ENCODE data around the gene CIT.

The CIT gene

DNA sequence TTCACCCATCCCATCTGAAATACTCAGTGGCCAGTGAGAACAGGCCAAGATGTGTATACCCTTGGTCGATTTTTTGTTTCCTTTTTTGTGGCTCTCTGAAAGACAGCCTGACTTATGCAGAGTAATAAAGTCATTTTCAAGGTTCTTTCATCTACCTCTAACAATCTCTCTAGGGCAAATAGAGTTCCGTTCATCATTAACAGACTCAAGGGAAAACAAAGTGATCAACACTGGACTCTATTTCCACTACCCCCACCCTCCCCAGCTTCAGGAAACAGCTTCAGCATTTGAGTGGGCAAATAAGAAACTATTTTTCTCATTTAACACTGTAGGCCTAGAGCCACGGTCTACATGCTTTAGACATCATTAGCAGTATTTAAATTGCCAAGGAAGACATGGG is 193.3 kb downstream of the CIT start:
- Histone ChIP-seq H3K4me1 (ENCODE audit: control insufficient read depth, insufficient read depth, low read length) (peaks cover 4% of the 10 kb centered on the region), H3K4me3 (ENCODE audit: insufficient read depth, low read depth, low read length) (no peak overlapping the region), H3K27me3 (ENCODE audit: control insufficient read depth, insufficient read depth, low read length, poor library complexity, severe bottlenecking) (no peaks in the 10 kb centered on the region), H3K27ac (ENCODE audit: insufficient read depth, low read depth, low read length, poor library complexity, severe bottlenecking) (no peak overlapping the region), H3K36me3 (ENCODE audit: control insufficient read depth, insufficient read depth, low read length) (peaks cover 22% of the 10 kb centered on the region), H3K9me3 (ENCODE audit: control insufficient read depth, low read length) (no peaks in the 10 kb centered on the region)
- WGBS, 2 experiments: 95 to 100% methylated on average over 3 of the region's 3 CpGs

DNA sequence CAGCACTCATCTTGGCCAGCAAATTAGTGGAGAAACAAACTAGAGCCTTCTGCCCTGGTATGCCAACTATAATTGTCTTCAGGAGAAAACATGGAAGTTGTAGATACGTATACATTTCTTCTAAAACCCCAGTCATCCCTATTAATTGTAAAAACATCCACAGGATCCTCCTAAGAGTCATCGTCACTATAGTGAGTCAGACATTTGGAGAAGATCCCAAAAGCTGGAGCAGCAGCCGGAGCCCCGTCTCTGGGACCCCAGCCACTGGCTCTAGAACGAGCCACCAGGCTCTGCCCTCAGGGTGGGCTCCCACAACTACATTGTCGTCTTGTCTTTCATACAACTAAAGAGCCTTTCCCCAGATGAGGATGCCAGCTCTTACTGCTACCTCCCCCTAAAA is 193.7 kb downstream of the CIT start:
- peaks cover 7% of the 10 kb centered on the region for H3K4me1 ChIP-seq (ENCODE audit: control insufficient read depth, insufficient read depth, low read length)
- no peaks in the 10 kb centered on the region for H3K27me3 ChIP-seq (ENCODE audit: control insufficient read depth, insufficient read depth, low read length, poor library complexity, severe bottlenecking)
- H3K4me3 ChIP-seq (ENCODE audit: insufficient read depth, low read depth, low read length): no peak overlapping the region
- H3K9me3 ChIP-seq (ENCODE audit: control insufficient read depth, low read length): no peaks in the 10 kb centered on the region
- peaks cover 20% of the 10 kb centered on the region for H3K36me3 ChIP-seq (ENCODE audit: control insufficient read depth, insufficient read depth, low read length)
- WGBS, 2 experiments: 92 to 93% methylated on average over 6 of the region's 6 CpGs
- no peak overlapping the region for H3K27ac ChIP-seq (ENCODE audit: insufficient read depth, low read depth, low read length, poor library complexity, severe bottlenecking)

DNA sequence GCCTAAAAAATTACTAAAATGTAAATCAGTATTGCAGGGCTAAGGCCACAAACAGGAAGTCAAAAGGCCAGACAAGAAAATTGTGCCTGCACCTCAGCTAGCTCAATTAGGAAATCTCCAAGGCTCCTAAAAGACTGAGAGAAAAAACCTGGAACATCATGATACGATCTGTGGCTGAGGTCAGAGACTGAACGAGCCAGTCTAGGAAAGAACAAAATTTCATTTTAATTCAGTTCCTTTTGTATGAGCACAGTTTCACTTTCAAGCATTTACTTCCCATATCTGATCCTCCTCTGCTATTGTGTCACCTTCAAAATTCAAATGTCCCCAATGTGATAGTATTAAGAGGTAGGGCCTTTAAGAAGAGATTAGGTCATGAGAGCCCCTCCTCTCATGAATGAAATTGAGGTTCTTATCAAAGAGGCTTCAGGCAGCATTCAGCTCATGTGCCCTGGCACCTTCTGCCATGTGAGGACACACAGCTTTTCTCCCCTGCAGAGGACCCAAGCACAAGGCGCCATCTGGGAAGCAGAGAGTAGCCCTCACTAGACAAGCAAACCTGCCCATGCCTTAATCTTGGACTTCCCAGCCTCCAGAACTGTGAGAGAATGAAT is 194.4 kb downstream of the CIT start:
- H3K36me3 ChIP-seq (ENCODE audit: control insufficient read depth, insufficient read depth, low read length): peaks cover 13% of the 10 kb centered on the region
- peaks cover 7% of the 10 kb centered on the region for H3K4me1 ChIP-seq (ENCODE audit: control insufficient read depth, insufficient read depth, low read length)
- no peaks in the 10 kb centered on the region for H3K27me3 ChIP-seq (ENCODE audit: control insufficient read depth, insufficient read depth, low read length, poor library complexity, severe bottlenecking)
- H3K27ac ChIP-seq (ENCODE audit: insufficient read depth, low read depth, low read length, poor library complexity, severe bottlenecking): no peak overlapping the region
- WGBS, 2 experiments: 93 to 99% methylated on average over 3 of the region's 3 CpGs
- H3K4me3 ChIP-seq (ENCODE audit: insufficient read depth, low read depth, low read length): no peak overlapping the region
- no peaks in the 10 kb centered on the region for H3K9me3 ChIP-seq (ENCODE audit: control insufficient read depth, low read length)

DNA sequence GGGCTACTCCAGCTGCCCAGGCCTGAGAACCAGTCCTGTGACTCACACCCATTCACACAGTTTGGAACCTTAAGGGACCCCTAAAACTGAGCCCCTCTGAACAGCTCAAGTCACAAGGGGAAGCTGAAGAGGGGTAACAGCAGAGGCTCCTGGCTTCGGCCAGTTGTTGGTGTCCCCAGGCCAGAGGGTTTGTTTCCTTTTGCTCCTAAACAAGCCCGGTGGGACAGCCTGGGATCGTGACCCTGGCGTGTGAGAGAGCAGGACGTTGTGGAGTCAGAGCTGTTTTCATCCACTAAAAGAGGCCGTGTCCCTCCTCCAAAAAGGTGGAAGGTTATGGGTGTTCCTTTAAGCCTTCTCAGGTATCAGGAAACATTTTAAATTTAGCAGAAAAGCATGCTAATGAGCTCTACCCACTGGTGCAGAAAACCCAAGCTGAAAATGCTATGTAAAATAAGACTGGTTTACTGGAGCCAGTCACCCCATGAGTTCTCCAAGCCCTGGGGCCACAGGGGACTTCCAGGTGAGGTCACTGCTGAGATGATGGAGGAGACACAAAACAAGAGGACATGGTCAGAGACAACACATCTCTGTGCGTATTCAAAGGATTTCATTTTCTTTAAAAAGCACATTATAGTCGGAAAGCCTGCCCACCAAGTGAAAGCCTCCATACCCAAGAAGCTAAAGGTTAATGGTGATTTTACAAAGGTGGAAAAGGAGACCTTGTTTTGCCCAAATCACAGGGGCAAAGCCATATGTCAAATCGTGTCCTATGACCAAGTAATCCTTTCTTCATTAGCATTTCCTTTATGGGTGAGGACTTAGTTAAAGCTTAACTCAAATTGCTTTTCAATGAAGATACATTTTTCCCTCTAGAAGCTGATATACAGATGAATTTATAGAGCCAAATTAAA is 195.1 kb downstream of the CIT start:
- no peak overlapping the region for H3K4me3 ChIP-seq (ENCODE audit: insufficient read depth, low read depth, low read length)
- WGBS, 2 experiments: 92 to 94% methylated on average over 8 to 9 of the region's 9 CpGs
- H3K27ac ChIP-seq (ENCODE audit: insufficient read depth, low read depth, low read length, poor library complexity, severe bottlenecking): no peak overlapping the region
- peaks cover 18% of the 10 kb centered on the region for H3K36me3 ChIP-seq (ENCODE audit: control insufficient read depth, insufficient read depth, low read length)
- no peaks in the 10 kb centered on the region for H3K27me3 ChIP-seq (ENCODE audit: control insufficient read depth, insufficient read depth, low read length, poor library complexity, severe bottlenecking)
- peaks cover 7% of the 10 kb centered on the region for H3K4me1 ChIP-seq (ENCODE audit: control insufficient read depth, insufficient read depth, low read length)
- H3K9me3 ChIP-seq (ENCODE audit: control insufficient read depth, low read length): no peaks in the 10 kb centered on the region

DNA sequence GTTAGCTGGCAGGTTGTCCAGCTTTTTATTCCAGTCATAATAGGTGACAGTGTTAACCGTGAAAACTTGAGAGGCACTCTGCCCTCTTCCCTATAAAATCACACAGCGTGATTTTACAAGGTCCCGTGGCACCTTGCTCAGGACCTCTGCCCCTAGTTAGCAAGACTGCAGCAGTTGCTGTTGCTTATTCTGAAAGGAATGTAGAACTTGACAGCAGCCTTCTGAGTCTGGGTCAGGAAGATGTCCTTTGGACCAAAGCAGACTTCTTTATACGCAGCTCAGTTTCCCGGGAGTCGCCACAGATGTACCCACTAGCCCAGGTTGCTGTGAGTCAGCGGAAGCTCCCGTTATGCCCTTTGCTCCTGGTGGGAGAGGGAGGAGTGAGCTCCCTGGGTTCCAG is 196.0 kb downstream of the CIT start:
- Histone ChIP-seq H3K27ac (ENCODE audit: insufficient read depth, low read depth, low read length, poor library complexity, severe bottlenecking) (no peak overlapping the region), H3K27me3 (ENCODE audit: control insufficient read depth, insufficient read depth, low read length, poor library complexity, severe bottlenecking) (no peaks in the 10 kb centered on the region), H3K9me3 (ENCODE audit: control insufficient read depth, low read length) (no peaks in the 10 kb centered on the region), H3K36me3 (ENCODE audit: control insufficient read depth, insufficient read depth, low read length) (peaks cover 26% of the 10 kb centered on the region), H3K4me3 (ENCODE audit: insufficient read depth, low read depth, low read length) (no peak overlapping the region), H3K4me1 (ENCODE audit: control insufficient read depth, insufficient read depth, low read length) (peaks cover 7% of the 10 kb centered on the region)
- 95 to 97% methylated on average over 8 of the region's 8 CpGs for WGBS, 2 experiments

DNA sequence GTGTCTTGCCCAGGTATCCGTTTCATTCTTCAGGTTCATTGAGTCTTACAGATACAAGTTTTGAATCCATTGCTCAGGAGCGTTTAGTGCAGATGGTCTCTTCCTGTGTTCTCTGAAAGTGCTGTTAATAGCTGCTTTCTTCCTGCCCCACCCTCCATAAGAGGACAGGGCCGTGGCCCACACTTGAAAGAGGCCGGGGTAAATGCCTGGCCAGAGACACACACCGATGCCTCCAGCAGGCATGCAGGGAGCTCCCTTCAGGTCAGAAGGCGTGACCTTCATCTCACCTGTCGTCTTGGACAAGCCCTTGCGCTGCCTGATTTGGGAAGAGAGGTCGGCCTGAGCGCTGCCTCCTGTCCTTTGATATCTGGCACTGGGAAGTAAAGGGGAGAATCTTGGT is 197.6 kb downstream of the CIT start:
- no peak overlapping the region for H3K4me3 ChIP-seq (ENCODE audit: insufficient read depth, low read depth, low read length)
- no peak overlapping the region for H3K27ac ChIP-seq (ENCODE audit: insufficient read depth, low read depth, low read length, poor library complexity, severe bottlenecking)
- peaks cover 30% of the 10 kb centered on the region for H3K36me3 ChIP-seq (ENCODE audit: control insufficient read depth, insufficient read depth, low read length)
- H3K9me3 ChIP-seq (ENCODE audit: control insufficient read depth, low read length): no peaks in the 10 kb centered on the region
- H3K27me3 ChIP-seq (ENCODE audit: control insufficient read depth, insufficient read depth, low read length, poor library complexity, severe bottlenecking): no peaks in the 10 kb centered on the region
- H3K4me1 ChIP-seq (ENCODE audit: control insufficient read depth, insufficient read depth, low read length): peaks cover 7% of the 10 kb centered on the region
- WGBS, 2 experiments: 90 to 91% methylated on average over 10 of the region's 10 CpGs

DNA sequence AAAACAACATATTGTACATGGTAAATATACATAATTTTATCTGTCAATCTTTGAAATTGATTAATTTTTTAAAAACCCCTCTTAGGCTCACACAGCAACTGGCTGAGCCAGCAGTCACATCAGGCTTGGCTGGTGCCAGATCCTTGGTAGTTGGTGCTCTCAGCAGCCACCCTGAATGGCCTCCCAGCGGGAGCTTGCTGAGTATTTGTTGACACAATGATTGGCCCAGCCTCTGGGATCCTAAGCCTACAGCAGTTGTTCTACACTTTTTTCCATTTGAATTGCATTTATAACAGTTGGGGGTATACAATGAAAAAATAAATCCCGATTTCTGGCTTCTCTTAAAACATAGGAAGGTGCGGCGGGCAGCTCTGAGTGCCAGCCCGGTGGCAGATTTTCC is 198.0 kb downstream of the CIT start:
- no peaks in the 10 kb centered on the region for H3K27me3 ChIP-seq (ENCODE audit: control insufficient read depth, insufficient read depth, low read length, poor library complexity, severe bottlenecking)
- H3K36me3 ChIP-seq (ENCODE audit: control insufficient read depth, insufficient read depth, low read length): peaks cover 32% of the 10 kb centered on the region
- H3K4me3 ChIP-seq (ENCODE audit: insufficient read depth, low read depth, low read length): no peak overlapping the region
- H3K27ac ChIP-seq (ENCODE audit: insufficient read depth, low read depth, low read length, poor library complexity, severe bottlenecking): no peak overlapping the region
- H3K9me3 ChIP-seq (ENCODE audit: control insufficient read depth, low read length): no peaks in the 10 kb centered on the region
- H3K4me1 ChIP-seq (ENCODE audit: control insufficient read depth, insufficient read depth, low read length): peaks cover 7% of the 10 kb centered on the region
- WGBS, 2 experiments: 80 to 85% methylated on average over 5 of the region's 5 CpGs

DNA sequence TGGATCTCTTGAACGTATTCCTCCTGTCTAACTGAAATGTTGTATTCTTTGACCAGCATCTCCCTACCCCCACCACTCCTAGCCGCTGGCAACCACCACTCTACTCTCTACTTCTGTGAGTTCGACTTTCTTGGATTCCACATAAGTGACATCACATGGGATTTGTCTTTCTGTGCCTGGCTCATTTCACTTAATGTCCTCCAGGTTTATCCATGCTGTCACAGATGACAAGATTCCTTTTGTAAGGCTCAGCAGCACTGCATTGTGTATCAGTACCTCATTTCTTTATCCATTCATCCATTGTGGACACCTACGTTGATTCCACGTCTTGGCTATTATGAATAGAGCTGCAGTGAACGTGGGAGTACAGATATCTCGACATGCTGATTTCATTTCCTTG is 198.7 kb downstream of the CIT start:
- peaks cover 36% of the 10 kb centered on the region for H3K36me3 ChIP-seq (ENCODE audit: control insufficient read depth, insufficient read depth, low read length)
- no peaks in the 10 kb centered on the region for H3K27me3 ChIP-seq (ENCODE audit: control insufficient read depth, insufficient read depth, low read length, poor library complexity, severe bottlenecking)
- no peaks in the 10 kb centered on the region for H3K9me3 ChIP-seq (ENCODE audit: control insufficient read depth, low read length)
- H3K4me3 ChIP-seq (ENCODE audit: insufficient read depth, low read depth, low read length): no peak overlapping the region
- no peak overlapping the region for H3K27ac ChIP-seq (ENCODE audit: insufficient read depth, low read depth, low read length, poor library complexity, severe bottlenecking)
- WGBS, 2 experiments: 84 to 87% methylated on average over 7 of the region's 7 CpGs
- H3K4me1 ChIP-seq (ENCODE audit: control insufficient read depth, insufficient read depth, low read length): peaks cover 7% of the 10 kb centered on the region

DNA sequence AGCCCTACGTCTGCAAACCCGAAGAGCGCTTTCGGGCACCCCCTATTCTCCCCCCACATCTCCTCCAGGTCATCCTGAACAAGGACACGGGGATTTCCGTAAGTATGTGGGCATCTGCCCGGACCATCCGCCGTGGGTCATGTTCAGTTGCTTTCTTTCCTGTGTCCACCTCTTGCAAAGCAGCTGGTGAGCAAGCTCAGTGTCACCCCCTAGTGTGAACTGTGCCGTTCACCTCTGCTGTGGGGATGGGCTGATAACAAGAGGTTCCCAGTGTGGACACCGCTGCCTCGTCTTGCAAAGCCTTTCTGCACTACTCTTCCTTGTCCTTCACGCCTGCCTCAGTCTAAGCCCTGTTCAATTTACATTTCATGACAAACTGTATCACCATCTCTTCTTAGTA is 200.5 kb downstream of the CIT start:
- Histone ChIP-seq H3K4me1 (ENCODE audit: control insufficient read depth, insufficient read depth, low read length) (peaks cover 7% of the 10 kb centered on the region), H3K27me3 (ENCODE audit: control insufficient read depth, insufficient read depth, low read length, poor library complexity, severe bottlenecking) (no peaks in the 10 kb centered on the region), H3K27ac (ENCODE audit: insufficient read depth, low read depth, low read length, poor library complexity, severe bottlenecking) (no peak overlapping the region), H3K36me3 (ENCODE audit: control insufficient read depth, insufficient read depth, low read length) (peaks cover 49% of the 10 kb centered on the region), H3K4me3 (ENCODE audit: insufficient read depth, low read depth, low read length) (no peak overlapping the region), H3K9me3 (ENCODE audit: control insufficient read depth, low read length) (no peaks in the 10 kb centered on the region)
- WGBS, 2 experiments: 93 to 94% methylated on average over 13 of the region's 13 CpGs

DNA sequence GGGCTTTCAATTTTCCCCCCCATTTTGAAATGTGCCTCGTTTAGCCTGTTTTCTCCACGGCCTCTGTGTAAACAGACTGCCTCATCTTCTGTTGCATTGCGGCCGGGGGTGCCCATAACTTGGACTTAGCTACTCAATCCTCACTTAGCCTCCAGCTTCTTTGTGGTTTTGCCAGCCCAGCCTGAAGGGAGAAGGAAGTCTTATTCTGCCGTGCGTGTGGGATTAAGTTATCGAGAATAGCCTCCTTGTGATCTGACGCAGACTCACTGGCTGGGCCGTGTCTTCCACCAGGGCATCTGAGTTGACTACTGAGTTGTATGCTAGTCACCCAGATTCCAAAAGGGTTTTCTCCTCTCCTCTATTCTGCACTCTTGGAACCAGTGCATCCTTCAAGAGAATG is 201.1 kb downstream of the CIT start:
- Histone ChIP-seq H3K9me3 (ENCODE audit: control insufficient read depth, low read length) (no peaks in the 10 kb centered on the region), H3K4me1 (ENCODE audit: control insufficient read depth, insufficient read depth, low read length) (peaks cover 7% of the 10 kb centered on the region), H3K27ac (ENCODE audit: insufficient read depth, low read depth, low read length, poor library complexity, severe bottlenecking) (no peak overlapping the region), H3K4me3 (ENCODE audit: insufficient read depth, low read depth, low read length) (no peak overlapping the region), H3K27me3 (ENCODE audit: control insufficient read depth, insufficient read depth, low read length, poor library complexity, severe bottlenecking) (no peaks in the 10 kb centered on the region), H3K36me3 (ENCODE audit: control insufficient read depth, insufficient read depth, low read length) (peaks cover 49% of the 10 kb centered on the region)
- 94 to 96% methylated on average over 9 of the region's 9 CpGs for WGBS, 2 experiments

Measured in ectodermal cell (in vitro differentiated cells).